ENCODE data around the gene ZFP36.

DNA sequence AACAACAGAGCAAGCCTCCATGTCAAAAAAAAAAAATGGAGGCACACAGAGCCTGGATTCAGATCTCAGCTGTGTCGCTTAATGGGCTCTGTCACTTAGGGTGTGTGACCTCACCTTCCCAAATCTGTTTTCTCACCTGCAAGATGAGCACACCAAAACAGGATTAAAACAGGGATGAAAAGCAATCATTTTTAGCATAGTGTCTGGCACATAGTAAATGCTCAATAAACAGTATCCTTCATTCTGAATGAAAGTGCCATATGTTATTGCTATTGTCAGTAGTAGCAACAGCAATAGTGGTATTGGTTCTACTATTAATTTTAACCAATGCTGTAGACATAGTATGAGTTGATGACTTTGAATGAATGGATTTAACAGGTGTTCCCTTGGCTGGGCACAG lies 41.1 kb upstream of the ZFP36 start:
- TF ChIP-seq, protein P1, sequence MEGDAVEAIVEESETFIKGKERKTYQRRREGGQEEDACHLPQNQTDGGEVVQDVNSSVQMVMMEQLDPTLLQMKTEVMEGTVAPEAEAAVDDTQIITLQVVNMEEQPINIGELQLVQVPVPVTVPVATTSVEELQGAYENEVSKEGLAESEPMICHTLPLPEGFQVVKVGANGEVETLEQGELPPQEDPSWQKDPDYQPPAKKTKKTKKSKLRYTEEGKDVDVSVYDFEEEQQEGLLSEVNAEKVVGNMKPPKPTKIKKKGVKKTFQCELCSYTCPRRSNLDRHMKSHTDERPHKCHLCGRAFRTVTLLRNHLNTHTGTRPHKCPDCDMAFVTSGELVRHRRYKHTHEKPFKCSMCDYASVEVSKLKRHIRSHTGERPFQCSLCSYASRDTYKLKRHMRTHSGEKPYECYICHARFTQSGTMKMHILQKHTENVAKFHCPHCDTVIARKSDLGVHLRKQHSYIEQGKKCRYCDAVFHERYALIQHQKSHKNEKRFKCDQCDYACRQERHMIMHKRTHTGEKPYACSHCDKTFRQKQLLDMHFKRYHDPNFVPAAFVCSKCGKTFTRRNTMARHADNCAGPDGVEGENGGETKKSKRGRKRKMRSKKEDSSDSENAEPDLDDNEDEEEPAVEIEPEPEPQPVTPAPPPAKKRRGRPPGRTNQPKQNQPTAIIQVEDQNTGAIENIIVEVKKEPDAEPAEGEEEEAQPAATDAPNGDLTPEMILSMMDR (IDR thresholded peaks at IDR 0.05) = no peak
- no peak for TF ChIP-seq POLR2A (IDR thresholded peaks at IDR 0.05)

Measured in adrenal gland (tissue), 5 donors.